ENCODE data around the gene KCTD16. TPM values are rescaled to one million over a fixed set of nuclear protein-coding genes. Genes with fewer than 3 reads are reported as not detected.

Gene KCTD16
- total RNA-seq, 2 donors from 2014 or later = 0.29 to 0.44 TPM

GRCh38 chr5:144237851-144238250 lies 67.2 kb downstream of the KCTD16 start:
- TF ChIP-seq, protein P1, sequence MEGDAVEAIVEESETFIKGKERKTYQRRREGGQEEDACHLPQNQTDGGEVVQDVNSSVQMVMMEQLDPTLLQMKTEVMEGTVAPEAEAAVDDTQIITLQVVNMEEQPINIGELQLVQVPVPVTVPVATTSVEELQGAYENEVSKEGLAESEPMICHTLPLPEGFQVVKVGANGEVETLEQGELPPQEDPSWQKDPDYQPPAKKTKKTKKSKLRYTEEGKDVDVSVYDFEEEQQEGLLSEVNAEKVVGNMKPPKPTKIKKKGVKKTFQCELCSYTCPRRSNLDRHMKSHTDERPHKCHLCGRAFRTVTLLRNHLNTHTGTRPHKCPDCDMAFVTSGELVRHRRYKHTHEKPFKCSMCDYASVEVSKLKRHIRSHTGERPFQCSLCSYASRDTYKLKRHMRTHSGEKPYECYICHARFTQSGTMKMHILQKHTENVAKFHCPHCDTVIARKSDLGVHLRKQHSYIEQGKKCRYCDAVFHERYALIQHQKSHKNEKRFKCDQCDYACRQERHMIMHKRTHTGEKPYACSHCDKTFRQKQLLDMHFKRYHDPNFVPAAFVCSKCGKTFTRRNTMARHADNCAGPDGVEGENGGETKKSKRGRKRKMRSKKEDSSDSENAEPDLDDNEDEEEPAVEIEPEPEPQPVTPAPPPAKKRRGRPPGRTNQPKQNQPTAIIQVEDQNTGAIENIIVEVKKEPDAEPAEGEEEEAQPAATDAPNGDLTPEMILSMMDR (conservative IDR thresholded peaks at IDR 0.05) = no peak
- no peak for DNase-seq
- H3K9ac ChIP-seq (ENCODE audit: extremely low read depth, low read length, poor library complexity, severe bottlenecking) = no peak overlapping the region
- 86 to 91% methylated on average over 2 of the region's 2 CpGs for WGBS, 2 experiments (ENCODE audit: insufficient coverage in 1 of 2, insufficient read length in 1 of 2)
- H3K4me1 ChIP-seq (ENCODE audit: control insufficient read depth, insufficient read depth, low read length) = peaks cover 16% of the 10 kb centered on the region
- H3K4me1 Mint-ChIP-seq = peaks cover 14% of the 10 kb centered on the region
- H3K27me3 ChIP-seq (ENCODE audit: control insufficient read depth, insufficient read depth, low read length, poor library complexity, severe bottlenecking) = no peaks in the 10 kb centered on the region
- H3K27ac Mint-ChIP-seq = no peak overlapping the region
- H3K4me3 Mint-ChIP-seq = no peak overlapping the region
- H3K9me3 ChIP-seq (ENCODE audit: control insufficient read depth, low read length) = no peaks in the 10 kb centered on the region
- H3K4me3 ChIP-seq (ENCODE audit: low read length) = no peak overlapping the region
- H3K36me3 ChIP-seq (ENCODE audit: control insufficient read depth, insufficient read depth, low read length) = no peaks in the 10 kb centered on the region
- no peaks in the 10 kb centered on the region for H3K36me3 Mint-ChIP-seq (ENCODE audit: low read depth)
- no peaks in the 10 kb centered on the region for H3K9me3 Mint-ChIP-seq
- H3K27ac ChIP-seq (ENCODE audit: low read depth, low read length) = no peak overlapping the region
- peaks cover 12% of the 10 kb centered on the region for H3K27me3 Mint-ChIP-seq (ENCODE audit: insufficient read depth)

GRCh38 chr5:144247131-144247530 lies 76.5 kb downstream of the KCTD16 start:
- Histone ChIP-seq H3K27me3 (ENCODE audit: control insufficient read depth, insufficient read depth, low read length, poor library complexity, severe bottlenecking) (no peaks in the 10 kb centered on the region), H3K36me3 (ENCODE audit: control insufficient read depth, insufficient read depth, low read length) (no peaks in the 10 kb centered on the region), H3K4me1 (ENCODE audit: control insufficient read depth, insufficient read depth, low read length) (no peaks in the 10 kb centered on the region), H3K4me3 (ENCODE audit: low read length) (no peak overlapping the region), H3K9me3 (ENCODE audit: control insufficient read depth, low read length) (no peaks in the 10 kb centered on the region), H3K27ac (ENCODE audit: low read depth, low read length) (no peak overlapping the region), H3K9ac (ENCODE audit: extremely low read depth, low read length, poor library complexity, severe bottlenecking) (no peak overlapping the region)
- Mint-ChIP-seq H3K9me3 (no peaks in the 10 kb centered on the region), H3K4me1 (no peaks in the 10 kb centered on the region), H3K36me3 (ENCODE audit: low read depth) (no peaks in the 10 kb centered on the region), H3K27me3 (ENCODE audit: insufficient read depth) (peaks cover 5% of the 10 kb centered on the region), H3K27ac (no peak overlapping the region), H3K4me3 (no peak overlapping the region)
- TF ChIP-seq, protein P1 (conservative IDR thresholded peaks at IDR 0.05) = no peak
- no peak for DNase-seq

GRCh38 chr5:144248015-144248414 lies 77.3 kb downstream of the KCTD16 start:
- TF ChIP-seq, protein P1 (conservative IDR thresholded peaks at IDR 0.05) = peak; percentile 26
- 90 to 100% methylated on average over 2 of the region's 2 CpGs for WGBS, 2 experiments (ENCODE audit: insufficient coverage in 1 of 2, insufficient read length in 1 of 2)
- Mint-ChIP-seq H3K9me3 (no peaks in the 10 kb centered on the region), H3K27ac (no peak overlapping the region), H3K36me3 (ENCODE audit: low read depth) (no peaks in the 10 kb centered on the region), H3K4me3 (no peak overlapping the region), H3K4me1 (peaks cover 3% of the 10 kb centered on the region), H3K27me3 (ENCODE audit: insufficient read depth) (peaks cover 5% of the 10 kb centered on the region)
- Histone ChIP-seq H3K36me3 (ENCODE audit: control insufficient read depth, insufficient read depth, low read length) (no peaks in the 10 kb centered on the region), H3K9me3 (ENCODE audit: control insufficient read depth, low read length) (no peaks in the 10 kb centered on the region), H3K9ac (ENCODE audit: extremely low read depth, low read length, poor library complexity, severe bottlenecking) (no peak overlapping the region), H3K27me3 (ENCODE audit: control insufficient read depth, insufficient read depth, low read length, poor library complexity, severe bottlenecking) (no peaks in the 10 kb centered on the region), H3K27ac (ENCODE audit: low read depth, low read length) (no peak overlapping the region), H3K4me3 (ENCODE audit: low read length) (no peak overlapping the region), H3K4me1 (ENCODE audit: control insufficient read depth, insufficient read depth, low read length) (no peaks in the 10 kb centered on the region)
- no peak for DNase-seq

Measured in endodermal cell (in vitro differentiated cells).